Hepatocyte (in vitro differentiated cells): ENCODE results near the gene RARB.

Source experiments
- CTCF ChIP-seq: fragments of 200-600 bp; sonication (generic); IDR thresholded peaks from 2 replicates; pipeline ENCODE4 v1.5.1; 2016; ENCODE audit warnings: antibody characterized with exemption, mild to moderate bottlenecking; ENCODE audit not compliant: poor library complexity
- EZH2 ChIP-seq: fragments of 200-600 bp; sonication (generic); IDR thresholded peaks from 2 replicates; pipeline ENCODE4 v1.6.1; 2016; ENCODE audit warnings: antibody characterized with exemption, mild to moderate bottlenecking, borderline replicate concordance

GRCh38 chr3:25468866-25469319 is 40.8 kb downstream of the RARB start:
- no peak for TF ChIP-seq EZH2
- TF ChIP-seq CTCF, result no peak
